Mucosa of descending colon (tissue), 3 donors: Measurements from ENCODE around the gene LPCAT2. TPM values are rescaled to one million over a fixed set of nuclear protein-coding genes. Genes with fewer than 3 reads are reported as not detected.
A peak's percentile ranks its signal among the peaks of the same experiment; 100 is the strongest.
"Not testable (repeated sequence)": the region's sequence is repeated elsewhere in the genome, so short reads cannot be mapped to it uniquely, and the experiment has no call there.

Experiments
- ATAC-seq: fragments of 200-7000 bp; cut with Tn5 transposase; one replicate; pipeline ENCODE4 v1.9.1; 2020; ENCODE audit warnings: mild to moderate bottlenecking, moderate library complexity
- DNase-seq, 3 donors: peaks; one replicate each; pipeline ENCODE4 v3.0.0-alpha.2; 2020
- H3K36me3 ChIP-seq: fragments of 200-600 bp; one replicate; pipeline ENCODE4 v1.8.0; 2021; ENCODE audit warnings: low read depth, mild to moderate bottlenecking
- H3K4me1 ChIP-seq: fragments of 200-600 bp; one replicate; pipeline ENCODE4 v1.8.0; 2021; ENCODE audit warnings: low read depth, mild to moderate bottlenecking
- H3K4me3 ChIP-seq: fragments of 200-600 bp; one replicate; pipeline ENCODE4 v1.8.0; 2021; ENCODE audit warnings: mild to moderate bottlenecking
- H3K9me3 ChIP-seq: fragments of 200-600 bp; one replicate; pipeline ENCODE4 v1.8.0; 2021; ENCODE audit warnings: mild to moderate bottlenecking
- CTCF ChIP-seq: fragments of 200-600 bp; IDR thresholded peaks from one replicate; pipeline ENCODE4 v1.8.0; 2022; ENCODE audit warnings: antibody characterized with exemption, mild to moderate bottlenecking
- intact Hi-C, 2 donors: fragments of 100-400 bp; cut with DNase I in 1 of 2; cut with micrococcal nuclease in 1 of 2; formaldehyde crosslinking; loops; one replicate each; pipeline versions ENCODE4 v1.11.0 to v1.11.1; 2022; cut with DNase I, micrococcal nuclease
- total RNA-seq, 3 donors: library from RNA; stranded (reverse); fragmentation: NEBNext Ultra II Directional in 2 of 3; extraction: Animal tissue kit (Norgen Biotek cat#: 25700) in 2 of 3; gene quantifications; one replicate each; pipeline versions ENCODE4 v1.2.1 to v1.2.4, GENCODE V29; 2021 to 2023
- donor health status: DM: no; HTN: no; CAD: no; lungs with moderate emphysema.
- donor health status: DM: no; HTN: no; CAD: no.
- donor health status: DM: no; HTN: yes; CAD: no.

LPCAT2 gene
- total RNA-seq, 3 donors from 2014 or later = 11.3 to 22.1 (median 13.8) TPM

GRCh38 chr16:55613613-55614335 lies 104.9 kb downstream of the LPCAT2 start:
- DNase-seq (no peak), ATAC-seq (no peak)
- intact Hi-C loops = no loop called here

GRCh38 chr16:55615071-55615470 lies 106.2 kb downstream of the LPCAT2 start:
- ATAC-seq (no peak), DNase-seq (no peak)
- H3K36me3 ChIP-seq = no peaks in the 10 kb centered on the region
- intact Hi-C loops = no loop called here
- no peak overlapping the region for H3K4me3 ChIP-seq
- H3K9me3 ChIP-seq = no peaks in the 10 kb centered on the region
- no peaks in the 10 kb centered on the region for H3K4me1 ChIP-seq
- TF ChIP-seq CTCF = no peak

More at GRCh38 chr16:55613613-55614335, 104.9 kb downstream of the LPCAT2 start:
- H3K36me3 ChIP-seq = no peaks in the 10 kb centered on the region
- H3K9me3 ChIP-seq = no peaks in the 10 kb centered on the region
- no peaks in the 10 kb centered on the region for H3K4me1 ChIP-seq
- no peak for TF ChIP-seq CTCF
- no peak overlapping the region for H3K4me3 ChIP-seq

- intact Hi-C loops, H3K9me3 ChIP-seq, DNase-seq, ATAC-seq, H3K36me3 ChIP-seq, H3K4me3 ChIP-seq, H3K4me1 ChIP-seq: not testable (repeated sequence)
Measured at GRCh38 chr16:55615670-55616069, 106.8 kb downstream of the LPCAT2 start.

GRCh38 chr16:55621771-55622170 lies 112.9 kb downstream of the LPCAT2 start:
- intact Hi-C loops = no loop called here
- H3K36me3 ChIP-seq = no peaks in the 10 kb centered on the region
- H3K4me1 ChIP-seq = no peaks in the 10 kb centered on the region
- H3K4me3 ChIP-seq = no peak overlapping the region
- TF ChIP-seq CTCF = no peak
- H3K9me3 ChIP-seq = no peaks in the 10 kb centered on the region
- DNase-seq (no peak), ATAC-seq (no peak)

DNA sequence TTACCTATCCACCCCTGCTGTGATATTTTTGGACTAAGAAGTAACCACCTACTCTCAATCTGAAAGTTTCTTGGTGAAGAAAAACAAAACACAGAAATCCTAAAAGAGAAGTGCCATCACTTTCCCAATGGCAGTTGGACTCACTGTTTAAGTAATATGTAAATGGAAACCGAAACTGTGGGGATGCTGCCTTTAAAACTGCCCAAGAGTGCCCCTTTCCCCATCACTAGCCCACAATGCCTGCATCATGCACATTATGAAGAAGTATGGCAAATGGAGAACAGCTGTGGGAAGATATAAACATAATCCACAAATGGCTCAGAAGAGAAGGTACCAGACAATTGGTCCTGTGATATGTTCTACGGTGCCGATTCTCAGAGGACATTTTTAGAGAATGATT lies 113.4 kb downstream of the LPCAT2 start:
- no peaks in the 10 kb centered on the region for H3K9me3 ChIP-seq
- TF ChIP-seq CTCF = no peak
- H3K4me3 ChIP-seq = no peak overlapping the region
- H3K36me3 ChIP-seq = no peaks in the 10 kb centered on the region
- no peak for ATAC-seq
- H3K4me1 ChIP-seq = no peaks in the 10 kb centered on the region
- DNase-seq = no peak
- intact Hi-C loops = no loop called here

DNA sequence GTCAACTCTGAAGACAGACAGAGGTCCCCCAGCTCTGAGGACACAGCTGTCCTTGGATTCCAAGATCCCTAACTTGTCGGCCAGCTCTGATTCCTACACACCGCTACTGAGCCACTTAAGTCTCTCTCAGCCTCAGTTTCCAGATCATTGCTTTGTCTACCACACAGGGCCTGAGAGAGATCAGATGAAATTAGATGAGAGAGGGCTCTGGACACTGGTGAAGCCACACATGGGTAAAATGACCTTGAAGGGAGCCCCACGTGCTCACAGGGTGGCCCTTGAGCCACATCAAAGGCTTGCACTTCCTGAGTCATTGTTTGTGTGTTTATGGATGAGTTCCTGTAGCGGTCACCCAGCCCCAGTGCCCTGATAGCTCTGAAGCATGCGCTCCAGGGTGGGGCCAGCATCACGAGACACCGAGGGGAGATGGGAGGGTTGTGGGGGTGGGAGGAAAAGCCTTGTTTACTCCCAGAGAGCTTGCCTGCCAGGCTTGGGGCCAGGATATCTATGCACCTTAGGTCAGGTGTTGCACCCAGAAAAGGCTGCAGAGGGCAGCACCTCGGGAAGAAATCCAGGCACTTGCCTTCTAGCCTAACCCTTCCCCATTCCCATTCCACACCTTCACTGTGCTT lies 114.2 kb downstream of the LPCAT2 start:
- no peak for DNase-seq

More for the DNA sequence above, 114.2 kb downstream of the LPCAT2 start:
- no peak overlapping the region for H3K4me3 ChIP-seq
- no peaks in the 10 kb centered on the region for H3K36me3 ChIP-seq
- ATAC-seq = peak; percentile 34
- TF ChIP-seq CTCF = no peak
- intact Hi-C loops = no loop called here
- no peaks in the 10 kb centered on the region for H3K4me1 ChIP-seq
- no peaks in the 10 kb centered on the region for H3K9me3 ChIP-seq
